Ovary (tissue), 10 donors: ENCODE results near the gene RBM45. TPM values are rescaled to one million over a fixed set of nuclear protein-coding genes. Genes with fewer than 3 reads are reported as not detected.

Experiments used
- DNase-seq, 5 donors: peaks; one replicate each; pipeline ENCODE4 v3.0.0-alpha.2; 2019 to 2020
- H3K27ac ChIP-seq, 2 donors: fragments of 200-600 bp; one replicate each; pipeline versions ENCODE4 v1.5.1 to v1.8.0; 2019 to 2022
- H3K27me3 ChIP-seq: fragments of 200-600 bp; one replicate; pipeline ENCODE4 v1.8.0; 2022
- H3K36me3 ChIP-seq: fragments of 200-600 bp; sonication (generic); one replicate; pipeline ENCODE4 v1.5.1; 2019
- H3K4me1 ChIP-seq: one replicate; pipeline ENCODE4 v1.8.1; 2013; ENCODE audit warnings: mild to moderate bottlenecking, moderate library complexity; ENCODE audit not compliant: insufficient read depth
- H3K4me3 ChIP-seq: fragments of 200-600 bp; sonication (generic); one replicate; pipeline ENCODE4 v1.5.1; 2017
- H3K9me3 ChIP-seq, 2 donors: fragments of 200-600 bp in 1 of 2; sonication (generic) in 1 of 2; one replicate each; pipeline versions ENCODE4 v1.5.1 to v1.8.1; 2013 to 2019; ENCODE audit warnings: mild to moderate bottlenecking in 1 of 2, moderate library complexity in 1 of 2
- EP300 ChIP-seq: sonication (generic); formaldehyde crosslinking; IDR thresholded peaks from one replicate; pipeline ENCODE4 v1.6.1; 2017; ENCODE audit warnings: antibody characterized with exemption
- POLR2A ChIP-seq: fragments of 450-650 bp; IDR thresholded peaks from one replicate; pipeline ENCODE4 v1.6.1; 2017; ENCODE audit warnings: antibody characterized with exemption, mild to moderate bottlenecking, moderate library complexity
- WGBS, 3 donors: extraction: QIAGEN DNeasy Blood & Tissue Kit in 1 of 3; methylation state at CpG; one replicate each; pipeline versions ENCODE4 v1.1.5 to v1.1.7; 2013 to 2017; 5-methylcytosine and 5-hydroxymethylcytosine counted together
- intact Hi-C, 4 donors: fragments of 100-400 bp; cut with DNase I; formaldehyde crosslinking; loops; one replicate each; pipeline versions ENCODE4 v1.11.0 to v1.15.1; 2022 to 2023
- long read RNA-seq, 3 donors: library from polyadenylated mRNA in 2 of 3; unstranded in 2 of 3; transcript quantifications; one replicate each; pipeline ENCODE4 v2.0.0 and lab custom pipeline, GENCODE V29; 2021 to 2026
- polyA plus RNA-seq, 2 donors: library from polyadenylated mRNA; stranded (reverse); fragments of 200-250 nt in 1 of 2; fragments of 350-450 nt in 1 of 2; fragmentation: Illumina TruSeq in 1 of 2; extraction: RNeasy Lipid Tissue Mini Kit (QIAGEN cat#74804) in 1 of 2; gene quantifications; one replicate each; pipeline ENCODE4 v1.2.3, GENCODE V29; 2013 to 2014
- total RNA-seq, 7 donors: library from RNA; depleted of rRNA in 2 of 7; stranded (reverse); fragments of >200 nt in 2 of 7; fragmentation: NEBNext Ultra II Directional in 3 of 7; extraction: Animal tissue kit (Norgen Biotek cat#: 25700) in 3 of 7; gene quantifications; one replicate each; pipeline versions ENCODE4 v1.1.0 to v1.2.4, GENCODE V29; 2016 to 2023
- TF ChIP-seq, protein P1 (sequence below), 3 donors: fragments of 450-650 bp in 2 of 3; fragments of 200-600 bp in 1 of 3; IDR thresholded peaks; one replicate each; pipeline versions ENCODE4 v1.5.1 to v1.8.0; 2016 to 2022; ENCODE audit warnings: antibody characterized with exemption in 3 of 3, mild to moderate bottlenecking in 1 of 3
- donor health status: DM: no; HTN: no; CAD: no; lungs with moderate emphysema.
- donor health status: DM: no; HTN: no; CAD: no.
- donor health status: Bipolar disorder and iron deficiency.
- donor health status: DM: yes; HTN: yes; CAD: no.
- donor health status: DM: no; HTN: no; CAD: no.
- donor health status: DM: yes; HTN: yes; CAD: no.

RBM45 gene, protein sequence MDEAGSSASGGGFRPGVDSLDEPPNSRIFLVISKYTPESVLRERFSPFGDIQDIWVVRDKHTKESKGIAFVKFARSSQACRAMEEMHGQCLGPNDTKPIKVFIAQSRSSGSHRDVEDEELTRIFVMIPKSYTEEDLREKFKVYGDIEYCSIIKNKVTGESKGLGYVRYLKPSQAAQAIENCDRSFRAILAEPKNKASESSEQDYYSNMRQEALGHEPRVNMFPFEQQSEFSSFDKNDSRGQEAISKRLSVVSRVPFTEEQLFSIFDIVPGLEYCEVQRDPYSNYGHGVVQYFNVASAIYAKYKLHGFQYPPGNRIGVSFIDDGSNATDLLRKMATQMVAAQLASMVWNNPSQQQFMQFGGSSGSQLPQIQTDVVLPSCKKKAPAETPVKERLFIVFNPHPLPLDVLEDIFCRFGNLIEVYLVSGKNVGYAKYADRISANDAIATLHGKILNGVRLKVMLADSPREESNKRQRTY
- 10 to 100 TPM in 4 of 7 donors, 1 to 10 TPM in 3; 6.8 to 15.0 (median 11.8) TPM for total RNA-seq
- polyA plus RNA-seq: 1 to 10 TPM; 5.6 to 7.2 TPM
- long read RNA-seq, donor 1, transcript RBM45-201 (10 exons, 1,785 nt): major isoform, 30 of 45 reads
- long read RNA-seq, donor 1, partial matches to known transcripts: 4 of 45 reads
- long read RNA-seq, donor 1, other reads (novel, unspliced or antisense): 8 of 45 reads
- long read RNA-seq, donor 2, partial matches to known transcripts: 0 of 3 reads
- long read RNA-seq, donor 2, other reads (novel, unspliced or antisense): 0 of 3 reads
- long read RNA-seq, donor 3, transcript RBM45-201 (10 exons, 1,785 nt): major isoform, 12 of 18 reads
- long read RNA-seq, donor 3, partial matches to known transcripts: 0 of 18 reads
- long read RNA-seq, donor 3, other reads (novel, unspliced or antisense): 4 of 18 reads

GRCh38 chr2:178112202-178113152 lies at the start of gene RBM45:
RBM45 (plus strand) TSS chr2:178112437; CDS start chr2:178112547, 110 bp downstream.
- intact Hi-C loops: loop anchor here in 2 of 4 donors (10.0 kb wide), 1 partner anchor 302 kb away; no protein-coding TSS in a partner anchor
- Histone ChIP-seq H3K4me3 (peak within 1 kb of the TSS; percentile 65), H3K9me3 (no peaks in the 10 kb centered on the region), H3K36me3 (no peaks in the 10 kb centered on the region), H3K27me3 (no peaks in the 10 kb centered on the region), H3K4me1 (peaks cover 2% of the 10 kb centered on the region), H3K27ac (peak within 1 kb of the TSS in 1 of 2 donors; percentile 60)
- TF ChIP-seq EP300: no peak
- no peak for TF ChIP-seq POLR2A
- TF ChIP-seq, protein P1, sequence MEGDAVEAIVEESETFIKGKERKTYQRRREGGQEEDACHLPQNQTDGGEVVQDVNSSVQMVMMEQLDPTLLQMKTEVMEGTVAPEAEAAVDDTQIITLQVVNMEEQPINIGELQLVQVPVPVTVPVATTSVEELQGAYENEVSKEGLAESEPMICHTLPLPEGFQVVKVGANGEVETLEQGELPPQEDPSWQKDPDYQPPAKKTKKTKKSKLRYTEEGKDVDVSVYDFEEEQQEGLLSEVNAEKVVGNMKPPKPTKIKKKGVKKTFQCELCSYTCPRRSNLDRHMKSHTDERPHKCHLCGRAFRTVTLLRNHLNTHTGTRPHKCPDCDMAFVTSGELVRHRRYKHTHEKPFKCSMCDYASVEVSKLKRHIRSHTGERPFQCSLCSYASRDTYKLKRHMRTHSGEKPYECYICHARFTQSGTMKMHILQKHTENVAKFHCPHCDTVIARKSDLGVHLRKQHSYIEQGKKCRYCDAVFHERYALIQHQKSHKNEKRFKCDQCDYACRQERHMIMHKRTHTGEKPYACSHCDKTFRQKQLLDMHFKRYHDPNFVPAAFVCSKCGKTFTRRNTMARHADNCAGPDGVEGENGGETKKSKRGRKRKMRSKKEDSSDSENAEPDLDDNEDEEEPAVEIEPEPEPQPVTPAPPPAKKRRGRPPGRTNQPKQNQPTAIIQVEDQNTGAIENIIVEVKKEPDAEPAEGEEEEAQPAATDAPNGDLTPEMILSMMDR (IDR thresholded peaks at IDR 0.05): peak; percentile 83 to 99 (median 87)
- DNase-seq: peak; percentile 84 to 94 (median 90)
- 0% methylated on average over 48 to 60 of the region's 60 CpGs for WGBS, 3 donors

- intact Hi-C loops: no loop called here
- H3K4me3 ChIP-seq: no peak overlapping the region
- DNase-seq: no peak
Measured at GRCh38 chr2:178066324-178066723, 45.9 kb upstream of the RBM45 start.

GRCh38 chr2:178066890-178067669 lies 45.2 kb upstream of the RBM45 start:
- Histone ChIP-seq H3K4me3 (no peak overlapping the region), H3K9me3 (no peaks in the 10 kb centered on the region), H3K27me3 (no peaks in the 10 kb centered on the region), H3K36me3 (no peaks in the 10 kb centered on the region), H3K27ac (no peak overlapping the region), H3K4me1 (no peaks in the 10 kb centered on the region)
- TF ChIP-seq, protein P1 (IDR thresholded peaks at IDR 0.05): no peak
- TF ChIP-seq EP300: no peak
- no peak for TF ChIP-seq POLR2A
- intact Hi-C loops: no loop called here
- WGBS, 3 donors: 88 to 95% (median 92%) methylated on average over 1 of the region's 1 CpG
- no peak for DNase-seq

More at GRCh38 chr2:178066324-178066723, 45.9 kb upstream of the RBM45 start:
- 90 to 94% (median 92%) methylated on average over 3 of the region's 3 CpGs for WGBS, 3 donors
- Histone ChIP-seq H3K9me3 (no peaks in the 10 kb centered on the region), H3K4me1 (no peaks in the 10 kb centered on the region), H3K36me3 (no peaks in the 10 kb centered on the region), H3K27me3 (no peaks in the 10 kb centered on the region), H3K27ac (no peak overlapping the region)
- TF ChIP-seq, protein P1 (IDR thresholded peaks at IDR 0.05): no peak
- TF ChIP-seq EP300 (no peak), POLR2A (no peak)
